Ishikawa (cell line): ENCODE measurements around the gene RRBP1.

Source experiments
- CEBPB ChIP-seq: IDR thresholded peaks from 2 replicates; pipeline ENCODE4 v1.6.1; 2012
- CREB1 ChIP-seq: IDR thresholded peaks from 2 replicates; pipeline ENCODE4 v1.6.1; 2012; ENCODE audit warnings: low read depth
- EGR1 ChIP-seq: IDR thresholded peaks from 2 replicates; pipeline ENCODE4 v1.6.1; 2012
- EP300 ChIP-seq: IDR thresholded peaks from 2 replicates; pipeline ENCODE4 v1.6.1; 2012; ENCODE audit warnings: borderline replicate concordance
- FOXM1 ChIP-seq: IDR thresholded peaks from 2 replicates; pipeline ENCODE4 v1.6.1; 2012; ENCODE audit warnings: low read depth, borderline replicate concordance
- RAD21 ChIP-seq: IDR thresholded peaks from 2 replicates; pipeline ENCODE4 v1.6.1; 2012; ENCODE audit warnings: low read depth
- TAF1 ChIP-seq: IDR thresholded peaks from 2 replicates; pipeline ENCODE4 v1.6.1; 2012; ENCODE audit warnings: low read depth, mild to moderate bottlenecking
- TCF12 ChIP-seq: IDR thresholded peaks from 2 replicates; pipeline ENCODE4 v1.6.1; 2012; ENCODE audit warnings: low read depth
- TEAD4 ChIP-seq: IDR thresholded peaks from 2 replicates; pipeline ENCODE4 v1.6.1; 2012
- ZBTB7A ChIP-seq: IDR thresholded peaks from 2 replicates; pipeline ENCODE4 v1.6.1; 2012; ENCODE audit warnings: low read depth
- TF ChIP-seq, protein P1 (sequence below): IDR thresholded peaks from 2 replicates; pipeline ENCODE4 v1.6.1; 2012; ENCODE audit warnings: low read depth, mild to moderate bottlenecking
- TF ChIP-seq, protein P2 (sequence below): IDR thresholded peaks from 2 replicates; pipeline ENCODE4 v1.6.1; 2012
- TF ChIP-seq, protein P3 (sequence below): IDR thresholded peaks from 2 replicates; pipeline ENCODE4 v1.6.1; 2012

The RRBP1 gene

DNA sequence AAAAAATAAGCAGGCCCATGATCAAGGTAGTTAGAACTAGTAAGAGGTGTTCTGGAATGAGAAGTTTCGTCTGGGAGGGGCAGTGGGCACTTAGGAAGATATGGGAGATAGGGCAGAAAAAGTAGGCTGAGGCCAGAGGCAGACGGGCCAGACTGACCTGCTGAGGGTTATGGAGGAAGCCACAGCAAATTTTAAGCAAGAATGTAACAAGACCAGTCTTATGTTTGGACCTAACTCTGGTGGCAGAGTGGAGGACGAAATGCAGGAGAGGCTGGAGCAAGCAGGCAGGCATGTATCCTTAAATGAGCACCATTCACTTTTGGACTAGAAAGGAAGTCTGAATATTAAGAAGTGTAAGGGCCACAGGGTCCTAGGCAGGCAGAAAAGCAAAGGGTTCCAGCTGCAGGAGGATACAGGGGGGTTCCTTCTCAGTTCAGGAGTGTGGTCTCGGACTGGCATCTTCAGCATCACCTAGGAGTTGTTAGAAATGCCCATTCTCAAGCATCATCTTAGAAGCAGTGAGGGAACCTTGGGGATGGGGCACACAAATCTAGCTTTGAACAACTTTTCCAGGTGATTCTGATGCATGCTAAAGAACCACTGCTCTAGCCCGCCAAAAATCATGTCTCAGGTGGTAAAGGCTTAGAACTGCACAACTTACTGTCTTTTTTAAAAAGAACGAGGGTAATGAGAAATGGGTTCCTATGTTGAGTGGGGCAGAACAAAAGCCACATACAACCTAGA, 113.8 kb downstream of the RRBP1 start:
- TF ChIP-seq TCF12, result no peak
- TF ChIP-seq FOXM1, result no peak
- TF ChIP-seq, protein P1, sequence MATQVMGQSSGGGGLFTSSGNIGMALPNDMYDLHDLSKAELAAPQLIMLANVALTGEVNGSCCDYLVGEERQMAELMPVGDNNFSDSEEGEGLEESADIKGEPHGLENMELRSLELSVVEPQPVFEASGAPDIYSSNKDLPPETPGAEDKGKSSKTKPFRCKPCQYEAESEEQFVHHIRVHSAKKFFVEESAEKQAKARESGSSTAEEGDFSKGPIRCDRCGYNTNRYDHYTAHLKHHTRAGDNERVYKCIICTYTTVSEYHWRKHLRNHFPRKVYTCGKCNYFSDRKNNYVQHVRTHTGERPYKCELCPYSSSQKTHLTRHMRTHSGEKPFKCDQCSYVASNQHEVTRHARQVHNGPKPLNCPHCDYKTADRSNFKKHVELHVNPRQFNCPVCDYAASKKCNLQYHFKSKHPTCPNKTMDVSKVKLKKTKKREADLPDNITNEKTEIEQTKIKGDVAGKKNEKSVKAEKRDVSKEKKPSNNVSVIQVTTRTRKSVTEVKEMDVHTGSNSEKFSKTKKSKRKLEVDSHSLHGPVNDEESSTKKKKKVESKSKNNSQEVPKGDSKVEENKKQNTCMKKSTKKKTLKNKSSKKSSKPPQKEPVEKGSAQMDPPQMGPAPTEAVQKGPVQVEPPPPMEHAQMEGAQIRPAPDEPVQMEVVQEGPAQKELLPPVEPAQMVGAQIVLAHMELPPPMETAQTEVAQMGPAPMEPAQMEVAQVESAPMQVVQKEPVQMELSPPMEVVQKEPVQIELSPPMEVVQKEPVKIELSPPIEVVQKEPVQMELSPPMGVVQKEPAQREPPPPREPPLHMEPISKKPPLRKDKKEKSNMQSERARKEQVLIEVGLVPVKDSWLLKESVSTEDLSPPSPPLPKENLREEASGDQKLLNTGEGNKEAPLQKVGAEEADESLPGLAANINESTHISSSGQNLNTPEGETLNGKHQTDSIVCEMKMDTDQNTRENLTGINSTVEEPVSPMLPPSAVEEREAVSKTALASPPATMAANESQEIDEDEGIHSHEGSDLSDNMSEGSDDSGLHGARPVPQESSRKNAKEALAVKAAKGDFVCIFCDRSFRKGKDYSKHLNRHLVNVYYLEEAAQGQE, result no peak
- no peak for TF ChIP-seq RAD21
- TF ChIP-seq CEBPB, result no peak

DNA sequence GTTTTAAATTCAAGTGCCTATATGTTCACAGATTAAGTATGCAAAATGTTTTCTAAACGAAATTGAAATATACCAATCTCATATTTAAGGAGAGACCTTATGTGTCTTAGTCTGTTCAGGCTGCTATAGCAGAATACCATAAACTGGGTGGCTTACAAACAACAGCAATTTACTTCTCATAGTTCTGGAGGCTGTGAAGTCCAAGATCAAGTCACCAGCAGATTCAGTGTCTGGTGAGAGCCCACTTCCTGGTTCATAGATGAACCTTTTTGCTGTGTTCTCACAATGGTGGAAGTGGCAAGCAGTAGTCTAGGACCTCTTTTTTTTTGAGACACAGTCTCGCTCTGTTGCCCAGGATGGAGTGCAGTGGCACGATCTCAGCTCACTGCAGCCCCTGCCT, 115.7 kb downstream of the RRBP1 start:
- no peak for TF ChIP-seq TEAD4

DNA sequence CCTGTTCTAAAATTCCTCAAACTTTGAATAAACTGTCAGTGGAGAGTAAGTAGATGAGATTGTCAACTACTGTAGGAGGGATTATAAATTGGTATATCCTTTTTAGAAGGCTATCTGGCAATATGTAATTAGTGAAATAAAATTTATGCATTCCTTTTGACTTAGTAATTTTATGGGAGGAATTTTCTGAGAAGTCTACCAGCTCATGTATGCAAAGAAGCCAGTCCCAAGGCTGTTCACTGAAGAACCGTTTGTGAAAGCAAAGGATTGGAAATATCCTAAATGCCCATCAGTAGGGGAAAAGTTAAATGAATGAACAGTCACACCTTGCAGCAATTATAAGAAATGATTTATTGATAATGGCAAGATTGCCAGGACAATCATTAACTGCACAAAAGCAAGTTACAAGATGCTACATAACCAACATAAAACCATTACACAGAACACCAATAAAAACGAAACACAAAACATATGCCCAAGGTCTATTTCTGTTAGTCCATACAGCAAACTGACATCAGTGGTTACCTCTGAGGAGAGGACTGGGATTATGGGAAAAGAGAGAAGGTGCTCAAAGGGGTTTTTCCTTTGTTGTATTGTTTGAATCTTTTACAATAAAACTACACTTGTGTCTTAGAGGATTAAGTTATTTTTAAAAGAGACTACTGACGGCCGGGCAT, 116.7 kb downstream of the RRBP1 start:
- TF ChIP-seq TAF1, result no peak
- TF ChIP-seq TCF12, result no peak
- no peak for TF ChIP-seq CEBPB
- TF ChIP-seq, protein P1, result no peak
- no peak for TF ChIP-seq TEAD4
- TF ChIP-seq EP300, result no peak
- TF ChIP-seq EGR1, result no peak
- TF ChIP-seq, protein P2, sequence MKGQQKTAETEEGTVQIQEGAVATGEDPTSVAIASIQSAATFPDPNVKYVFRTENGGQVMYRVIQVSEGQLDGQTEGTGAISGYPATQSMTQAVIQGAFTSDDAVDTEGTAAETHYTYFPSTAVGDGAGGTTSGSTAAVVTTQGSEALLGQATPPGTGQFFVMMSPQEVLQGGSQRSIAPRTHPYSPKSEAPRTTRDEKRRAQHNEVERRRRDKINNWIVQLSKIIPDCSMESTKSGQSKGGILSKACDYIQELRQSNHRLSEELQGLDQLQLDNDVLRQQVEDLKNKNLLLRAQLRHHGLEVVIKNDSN, result no peak
- TF ChIP-seq CREB1, result no peak
- no peak for TF ChIP-seq ZBTB7A
- TF ChIP-seq, protein P3, sequence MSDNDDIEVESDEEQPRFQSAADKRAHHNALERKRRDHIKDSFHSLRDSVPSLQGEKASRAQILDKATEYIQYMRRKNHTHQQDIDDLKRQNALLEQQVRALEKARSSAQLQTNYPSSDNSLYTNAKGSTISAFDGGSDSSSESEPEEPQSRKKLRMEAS, result no peak
- TF ChIP-seq FOXM1, result no peak
